Measurements from ENCODE around the gene FHAD1. TPM values are rescaled to one million over a fixed set of nuclear protein-coding genes. Genes with fewer than 3 reads are reported as not detected.
"Not testable (repeated sequence)": the region's sequence is repeated elsewhere in the genome, so short reads cannot be mapped to it uniquely, and the experiment has no call there.

FHAD1 gene
- total RNA-seq, 4 donors from 2014 or later, result 0.54 to 1.9 (median 0.75) TPM

DNA sequence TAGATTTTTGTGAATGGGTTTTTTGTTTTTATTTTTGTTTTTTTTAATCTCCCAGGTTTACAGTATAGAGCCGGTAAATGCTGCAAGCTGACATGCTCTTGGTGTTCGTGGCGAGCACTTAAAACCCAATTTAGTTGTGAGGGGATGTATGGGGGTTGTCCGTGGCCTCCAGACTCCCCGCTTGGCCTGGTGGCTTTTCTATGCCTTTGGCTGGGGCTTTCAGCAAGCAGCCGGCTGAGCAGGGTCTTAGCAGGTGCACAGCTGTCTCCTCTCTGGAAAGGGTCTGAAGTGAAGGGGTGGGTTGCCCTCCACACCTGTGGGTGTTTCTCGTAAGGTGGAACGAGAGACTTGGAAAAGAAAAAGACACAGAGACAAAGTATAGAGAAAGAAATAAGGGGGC, 131.7 kb downstream of the FHAD1 start:
- no peaks in the 10 kb centered on the region for H3K36me3 ChIP-seq
- H3K4me1 ChIP-seq, result no peaks in the 10 kb centered on the region
- no peak overlapping the region for H3K27ac ChIP-seq
- H3K9me3 ChIP-seq, result no peaks in the 10 kb centered on the region
- no peak overlapping the region for H3K4me3 ChIP-seq (replicated peaks in 1 of 3)
- intact Hi-C loops (cut with DNase I), result no loop called here
- DNase-seq, result no peak
- TF ChIP-seq POLR2A (IDR thresholded peaks at IDR 0.05), result no peak
- TF ChIP-seq, protein P1, sequence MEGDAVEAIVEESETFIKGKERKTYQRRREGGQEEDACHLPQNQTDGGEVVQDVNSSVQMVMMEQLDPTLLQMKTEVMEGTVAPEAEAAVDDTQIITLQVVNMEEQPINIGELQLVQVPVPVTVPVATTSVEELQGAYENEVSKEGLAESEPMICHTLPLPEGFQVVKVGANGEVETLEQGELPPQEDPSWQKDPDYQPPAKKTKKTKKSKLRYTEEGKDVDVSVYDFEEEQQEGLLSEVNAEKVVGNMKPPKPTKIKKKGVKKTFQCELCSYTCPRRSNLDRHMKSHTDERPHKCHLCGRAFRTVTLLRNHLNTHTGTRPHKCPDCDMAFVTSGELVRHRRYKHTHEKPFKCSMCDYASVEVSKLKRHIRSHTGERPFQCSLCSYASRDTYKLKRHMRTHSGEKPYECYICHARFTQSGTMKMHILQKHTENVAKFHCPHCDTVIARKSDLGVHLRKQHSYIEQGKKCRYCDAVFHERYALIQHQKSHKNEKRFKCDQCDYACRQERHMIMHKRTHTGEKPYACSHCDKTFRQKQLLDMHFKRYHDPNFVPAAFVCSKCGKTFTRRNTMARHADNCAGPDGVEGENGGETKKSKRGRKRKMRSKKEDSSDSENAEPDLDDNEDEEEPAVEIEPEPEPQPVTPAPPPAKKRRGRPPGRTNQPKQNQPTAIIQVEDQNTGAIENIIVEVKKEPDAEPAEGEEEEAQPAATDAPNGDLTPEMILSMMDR (IDR thresholded peaks at IDR 0.05), result no peak
- no peaks in the 10 kb centered on the region for H3K27me3 ChIP-seq
- 90 to 93% methylated on average over 8 of the region's 8 CpGs for WGBS, 2 donors

DNA sequence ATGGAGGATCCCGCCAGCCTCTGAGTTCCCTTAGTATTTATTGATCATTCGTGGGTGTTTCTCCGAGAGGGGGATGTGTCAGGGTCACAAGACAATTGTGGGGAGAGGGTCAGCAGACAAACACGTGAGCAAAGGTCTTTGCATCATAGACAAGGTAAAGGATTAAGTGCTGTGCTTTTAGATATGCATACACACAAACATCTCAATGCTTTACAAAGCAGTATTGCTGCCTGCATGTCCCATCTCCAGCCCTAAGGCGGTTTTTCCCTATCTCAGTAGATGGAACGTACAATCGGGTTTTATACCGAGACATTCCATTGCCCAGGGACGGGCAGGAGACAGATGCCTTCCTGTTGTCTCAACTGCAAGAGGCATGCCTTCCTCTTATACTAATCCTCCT, 132.1 kb downstream of the FHAD1 start:
- DNase-seq; H3K4me1 ChIP-seq; H3K9me3 ChIP-seq; intact Hi-C loops (cut with DNase I); H3K4me3 ChIP-seq (replicated peaks in 1 of 3); H3K36me3 ChIP-seq; H3K27me3 ChIP-seq; H3K27ac ChIP-seq: not testable (repeated sequence)
- 65 to 72% methylated on average over 9 of the region's 9 CpGs for WGBS, 2 donors

DNA sequence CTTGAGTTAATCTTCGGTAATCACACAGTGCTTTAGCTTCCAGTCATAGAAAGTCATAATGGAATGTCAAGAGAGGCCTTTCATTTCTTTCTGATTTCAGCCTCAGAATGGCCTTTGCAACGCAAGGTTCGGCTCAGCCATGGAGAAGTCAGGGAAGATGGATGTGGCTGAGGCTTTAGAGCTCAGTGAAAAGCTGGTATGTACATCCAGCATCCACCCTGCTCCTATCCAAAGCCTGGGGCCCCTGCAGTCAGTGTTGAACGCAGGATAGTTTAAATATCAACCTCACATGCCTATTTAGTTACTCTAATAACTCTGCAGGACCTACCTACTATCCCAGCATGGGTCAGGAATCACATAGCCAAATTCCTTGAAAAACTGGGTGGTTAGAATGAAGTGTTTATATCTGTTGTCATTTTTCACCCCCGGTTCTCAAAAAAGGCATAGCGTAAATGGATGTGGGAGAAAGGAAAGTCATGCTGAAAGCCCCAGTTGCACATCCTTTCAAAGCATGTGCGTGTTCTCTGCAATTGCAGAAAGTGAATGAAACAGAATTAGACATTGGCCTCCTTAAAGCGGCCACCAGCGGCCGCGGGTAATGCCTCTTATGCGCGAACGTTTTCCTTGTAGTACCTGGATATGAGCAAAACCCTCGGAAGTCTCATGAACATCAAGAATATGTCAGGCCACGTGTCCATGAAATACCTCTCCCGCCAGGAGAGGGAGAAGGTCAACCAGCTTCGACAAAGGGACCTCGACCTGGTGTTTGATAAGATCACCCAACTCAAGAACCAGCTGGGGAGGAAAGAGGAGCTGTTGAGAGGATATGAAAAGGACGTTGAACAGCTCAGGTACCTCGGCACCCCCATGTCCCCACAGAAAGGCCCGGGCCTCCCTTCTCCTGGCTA, 133.8 kb downstream of the FHAD1 start:
- H3K4me1 ChIP-seq, result no peaks in the 10 kb centered on the region
- TF ChIP-seq, protein P1 (IDR thresholded peaks at IDR 0.05), result no peak
- no peak for TF ChIP-seq POLR2A (IDR thresholded peaks at IDR 0.05)
- WGBS, 2 donors, result 93% methylated on average over 19 to 22 of the region's 22 CpGs

DNA sequence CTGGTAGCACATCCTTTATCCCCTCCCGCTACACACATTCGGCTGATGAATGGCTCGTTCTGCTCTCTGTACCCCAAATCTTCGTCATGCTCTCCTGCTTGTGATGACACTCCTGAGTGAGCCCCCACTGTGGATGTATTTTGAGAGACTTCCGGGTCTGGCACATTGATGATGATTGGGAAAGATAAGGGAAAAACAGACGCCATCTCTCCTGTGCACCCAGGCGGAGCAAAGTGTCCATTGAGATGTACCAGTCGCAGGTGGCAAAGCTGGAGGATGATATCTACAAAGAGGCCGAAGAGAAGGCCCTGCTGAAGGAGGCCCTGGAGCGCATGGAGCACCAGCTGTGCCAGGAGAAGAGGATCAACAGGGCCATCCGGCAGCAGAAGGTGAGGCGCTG, 134.8 kb downstream of the FHAD1 start:
- H3K27me3 ChIP-seq, result no peaks in the 10 kb centered on the region
- intact Hi-C loops (cut with DNase I), result no loop called here
- TF ChIP-seq, protein P1 (IDR thresholded peaks at IDR 0.05), result no peak
- TF ChIP-seq POLR2A (IDR thresholded peaks at IDR 0.05), result no peak
- DNase-seq, result no peak
- H3K9me3 ChIP-seq, result no peaks in the 10 kb centered on the region
- 90 to 94% methylated on average over 12 of the region's 12 CpGs for WGBS, 2 donors
- H3K27ac ChIP-seq, result no peak overlapping the region
- peaks cover 0 to under 1% of the 10 kb centered on the region in 2 donors for H3K4me1 ChIP-seq
- no peaks in the 10 kb centered on the region for H3K36me3 ChIP-seq
- no peak overlapping the region for H3K4me3 ChIP-seq (replicated peaks in 1 of 3)

More for the DNA sequence above, 133.8 kb downstream of the FHAD1 start:
- H3K27ac ChIP-seq, result no peak overlapping the region
- no peak overlapping the region for H3K4me3 ChIP-seq (replicated peaks in 1 of 3)
- H3K9me3 ChIP-seq, result no peaks in the 10 kb centered on the region
- intact Hi-C loops (cut with DNase I), result no loop called here
- H3K27me3 ChIP-seq, result no peaks in the 10 kb centered on the region
- no peak for DNase-seq
- no peaks in the 10 kb centered on the region for H3K36me3 ChIP-seq

DNA sequence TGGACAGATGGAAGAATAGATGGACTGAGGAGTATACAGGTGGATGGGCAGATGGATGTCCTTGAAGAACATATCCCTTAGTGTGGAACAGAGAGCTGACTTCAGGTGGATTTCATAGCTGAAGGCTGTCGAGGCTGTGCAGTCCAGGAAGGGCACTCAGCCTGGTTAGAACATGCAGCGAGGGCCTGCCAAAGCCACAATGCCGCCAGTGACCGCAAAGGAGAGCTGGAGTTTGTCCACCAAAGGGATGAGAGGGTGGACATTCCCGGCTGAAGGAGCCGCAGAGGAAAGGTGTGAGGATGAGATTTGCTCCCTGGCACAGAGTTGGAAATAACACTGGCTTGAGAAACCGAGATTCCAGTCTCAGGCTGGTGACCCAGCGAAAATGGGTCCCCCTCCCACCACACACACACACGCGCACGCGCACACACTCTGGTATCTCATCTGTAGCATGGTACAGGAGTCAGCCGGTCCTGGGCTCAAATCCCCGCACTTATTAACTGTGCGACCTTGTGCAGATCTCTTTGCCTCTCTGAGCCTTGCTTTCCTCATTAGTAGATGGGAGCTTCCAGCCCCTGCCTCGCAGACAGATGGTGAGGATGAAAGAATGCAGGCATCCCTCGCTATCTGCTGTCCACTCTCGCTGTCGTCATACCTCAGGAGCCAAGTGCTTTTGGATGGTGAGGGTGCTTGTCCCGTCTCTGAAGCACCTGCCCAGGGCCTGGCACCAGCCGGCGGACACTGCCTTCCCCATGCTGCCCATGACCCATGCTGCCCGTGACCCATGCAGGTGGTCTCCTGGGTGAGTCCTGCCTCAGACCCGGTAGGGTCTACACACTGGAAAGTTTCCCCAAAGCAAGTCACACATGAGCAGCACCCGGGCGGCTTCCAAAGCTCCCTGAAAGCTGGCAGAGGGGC, 135.8 kb downstream of the FHAD1 start:
- intact Hi-C loops (cut with DNase I), result no loop called here
- WGBS, 2 donors, result 92% methylated on average over 23 of the region's 26 CpGs

More for the DNA sequence above, 135.8 kb downstream of the FHAD1 start:
- TF ChIP-seq POLR2A (IDR thresholded peaks at IDR 0.05), result no peak
- TF ChIP-seq, protein P1 (IDR thresholded peaks at IDR 0.05), result no peak
- Histone ChIP-seq H3K9me3 (no peaks in the 10 kb centered on the region), H3K4me3 (replicated peaks in 1 of 3) (no peak overlapping the region), H3K27ac (no peak overlapping the region), H3K27me3 (no peaks in the 10 kb centered on the region), H3K36me3 (no peaks in the 10 kb centered on the region), H3K4me1 (peaks cover 0 to 6% of the 10 kb centered on the region in 2 donors)
- DNase-seq, result no peak

Measured in thyroid gland (tissue), 4 donors.